Lower lobe of right lung (tissue), 2 donors: ENCODE measurements around the gene RALGDS. TPM values are rescaled to one million over a fixed set of nuclear protein-coding genes. Genes with fewer than 3 reads are reported as not detected.

Source experiments
- ATAC-seq, 2 donors: fragments of 200-7000 bp; cut with Tn5 transposase; one replicate each; pipeline ENCODE4 v1.9.1; 2020 to 2022; ENCODE audit warnings: mild to moderate bottlenecking in 2 of 2, moderate library complexity in 2 of 2
- DNase-seq: peaks from one replicate; pipeline ENCODE4 v3.0.0-alpha.2; 2020
- H3K27ac ChIP-seq: fragments of 200-600 bp; one replicate; pipeline ENCODE4 v1.8.0; 2022
- H3K27me3 ChIP-seq: fragments of 200-600 bp; one replicate; pipeline ENCODE4 v1.8.0; 2022; ENCODE audit warnings: low read depth
- H3K36me3 ChIP-seq: fragments of 200-600 bp; one replicate; pipeline ENCODE4 v1.8.0; 2022; ENCODE audit warnings: mild to moderate bottlenecking
- H3K4me1 ChIP-seq: fragments of 200-600 bp; one replicate; pipeline ENCODE4 v1.8.0; 2022
- H3K4me3 ChIP-seq: fragments of 200-600 bp; one replicate; pipeline ENCODE4 v1.8.0; 2022; ENCODE audit warnings: mild to moderate bottlenecking
- H3K9me3 ChIP-seq: fragments of 200-600 bp; one replicate; pipeline ENCODE4 v1.8.0; 2022
- intact Hi-C: fragments of 100-400 bp; cut with DNase I; formaldehyde crosslinking; loops from one replicate; pipeline ENCODE4 v1.11.0; 2022
- total RNA-seq: library from RNA; stranded (reverse); fragmentation: NEBNext Ultra II Directional; extraction: Animal tissue kit (Norgen Biotek cat#: 25700); gene quantifications from one replicate; pipeline ENCODE4 v1.2.1, GENCODE V29; 2021
- TF ChIP-seq, protein P1 (sequence below): fragments of 200-600 bp; IDR thresholded peaks from one replicate; pipeline ENCODE4 v1.8.0; 2022; ENCODE audit warnings: antibody characterized with exemption, mild to moderate bottlenecking
- donor health status: DM: no; HTN: yes; CAD: no; lungs with severe emphysema.

Gene RALGDS
- total RNA-seq, 1 donor from 2014 or later: 71.1 TPM

DNA sequence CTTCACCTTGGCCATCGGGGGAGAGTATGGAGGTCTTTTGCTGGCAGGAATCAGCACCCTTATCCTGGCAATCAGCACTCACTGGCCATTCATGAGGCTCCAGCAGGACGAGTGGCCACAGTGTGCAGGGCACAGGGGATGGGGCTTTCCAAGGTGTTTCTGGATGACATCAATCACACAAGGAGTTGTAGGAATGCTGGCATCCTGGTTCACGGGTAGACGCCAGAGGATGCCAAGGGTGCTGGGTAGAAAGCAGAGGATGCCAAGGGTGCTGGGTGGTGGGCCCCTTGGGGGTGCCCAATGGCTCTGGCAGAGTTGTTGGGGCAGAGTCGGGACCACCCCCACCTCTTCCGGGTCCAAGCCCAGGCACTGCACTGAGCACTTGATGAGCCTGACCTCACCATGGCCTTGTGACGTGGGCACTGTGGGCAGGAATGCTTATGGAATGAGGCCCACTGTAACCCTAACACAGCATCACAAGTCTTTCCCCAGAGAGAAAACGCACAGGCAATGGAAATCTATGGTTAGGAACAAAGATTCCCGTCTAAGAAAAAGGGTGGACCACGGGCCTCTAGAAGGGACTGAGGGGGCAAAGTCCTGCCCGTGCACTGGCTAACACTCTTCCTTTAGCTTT is 30.2 kb downstream of the RALGDS start:
- no peaks in the 10 kb centered on the region for H3K27me3 ChIP-seq
- TF ChIP-seq, protein P1, sequence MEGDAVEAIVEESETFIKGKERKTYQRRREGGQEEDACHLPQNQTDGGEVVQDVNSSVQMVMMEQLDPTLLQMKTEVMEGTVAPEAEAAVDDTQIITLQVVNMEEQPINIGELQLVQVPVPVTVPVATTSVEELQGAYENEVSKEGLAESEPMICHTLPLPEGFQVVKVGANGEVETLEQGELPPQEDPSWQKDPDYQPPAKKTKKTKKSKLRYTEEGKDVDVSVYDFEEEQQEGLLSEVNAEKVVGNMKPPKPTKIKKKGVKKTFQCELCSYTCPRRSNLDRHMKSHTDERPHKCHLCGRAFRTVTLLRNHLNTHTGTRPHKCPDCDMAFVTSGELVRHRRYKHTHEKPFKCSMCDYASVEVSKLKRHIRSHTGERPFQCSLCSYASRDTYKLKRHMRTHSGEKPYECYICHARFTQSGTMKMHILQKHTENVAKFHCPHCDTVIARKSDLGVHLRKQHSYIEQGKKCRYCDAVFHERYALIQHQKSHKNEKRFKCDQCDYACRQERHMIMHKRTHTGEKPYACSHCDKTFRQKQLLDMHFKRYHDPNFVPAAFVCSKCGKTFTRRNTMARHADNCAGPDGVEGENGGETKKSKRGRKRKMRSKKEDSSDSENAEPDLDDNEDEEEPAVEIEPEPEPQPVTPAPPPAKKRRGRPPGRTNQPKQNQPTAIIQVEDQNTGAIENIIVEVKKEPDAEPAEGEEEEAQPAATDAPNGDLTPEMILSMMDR: no peak
- no peaks in the 10 kb centered on the region for H3K4me1 ChIP-seq
- H3K4me3 ChIP-seq: no peak overlapping the region
- no peak overlapping the region for H3K27ac ChIP-seq
- no peak for DNase-seq
- H3K9me3 ChIP-seq: no peaks in the 10 kb centered on the region
- ATAC-seq: no peak
- no peaks in the 10 kb centered on the region for H3K36me3 ChIP-seq
- intact Hi-C loops: no loop called here

GRCh38 chr9:133090187-133090586 is 30.9 kb downstream of the RALGDS start:
- ATAC-seq (no peak), DNase-seq (no peak)
- Histone ChIP-seq H3K27ac (no peak overlapping the region), H3K27me3 (no peaks in the 10 kb centered on the region), H3K4me1 (no peaks in the 10 kb centered on the region), H3K36me3 (no peaks in the 10 kb centered on the region), H3K9me3 (no peaks in the 10 kb centered on the region), H3K4me3 (no peak overlapping the region)
- intact Hi-C loops: no loop called here
- TF ChIP-seq, protein P1: no peak

DNA sequence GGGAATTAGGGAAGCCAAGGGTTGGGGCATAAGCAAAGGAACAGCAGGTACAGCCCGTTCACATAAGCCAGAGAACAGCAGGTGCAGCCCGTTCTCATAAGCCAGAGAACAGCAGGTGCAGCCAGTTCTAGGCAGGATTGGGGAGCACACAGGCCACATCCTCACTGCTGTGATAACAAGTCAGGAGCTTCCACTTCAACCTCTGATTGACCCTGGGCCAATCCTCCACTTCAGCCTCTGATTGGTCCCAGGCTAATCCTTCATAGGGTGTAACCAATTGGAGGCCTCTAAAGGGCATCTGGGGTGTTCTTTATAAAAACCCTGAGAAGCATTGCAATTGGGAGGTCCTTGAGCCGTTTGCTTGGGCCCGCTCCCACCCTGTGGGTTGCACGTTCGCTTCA is 31.8 kb downstream of the RALGDS start:
- no peak overlapping the region for H3K27ac ChIP-seq
- no peaks in the 10 kb centered on the region for H3K4me1 ChIP-seq
- no peaks in the 10 kb centered on the region for H3K36me3 ChIP-seq
- intact Hi-C loops: no loop called here
- H3K9me3 ChIP-seq: no peaks in the 10 kb centered on the region
- no peak overlapping the region for H3K4me3 ChIP-seq
- DNase-seq (no peak), ATAC-seq (no peak)
- TF ChIP-seq, protein P1: no peak
- no peaks in the 10 kb centered on the region for H3K27me3 ChIP-seq

GRCh38 chr9:133088756-133089155 is 32.3 kb downstream of the RALGDS start:
- intact Hi-C loops: no loop called here
- ATAC-seq: no peak

GRCh38 chr9:133088146-133088750 is 32.8 kb downstream of the RALGDS start:
- DNase-seq (no peak), ATAC-seq (no peak)
- H3K27me3 ChIP-seq: no peaks in the 10 kb centered on the region
- H3K4me3 ChIP-seq: no peak overlapping the region
- no peaks in the 10 kb centered on the region for H3K36me3 ChIP-seq
- H3K9me3 ChIP-seq: no peaks in the 10 kb centered on the region
- TF ChIP-seq, protein P1: no peak
- H3K4me1 ChIP-seq: no peaks in the 10 kb centered on the region
- H3K27ac ChIP-seq: no peak overlapping the region
- intact Hi-C loops: no loop called here

More at GRCh38 chr9:133088756-133089155, 32.3 kb downstream of the RALGDS start:
- H3K4me1 ChIP-seq: no peaks in the 10 kb centered on the region
- TF ChIP-seq, protein P1: no peak
- no peak overlapping the region for H3K4me3 ChIP-seq
- no peaks in the 10 kb centered on the region for H3K27me3 ChIP-seq
- no peak overlapping the region for H3K27ac ChIP-seq
- no peak for DNase-seq
- H3K36me3 ChIP-seq: no peaks in the 10 kb centered on the region
- H3K9me3 ChIP-seq: no peaks in the 10 kb centered on the region
